ENCODE data around the gene OR7C2.
"Not testable (repeated sequence)": the region's sequence is repeated elsewhere in the genome, so short reads cannot be mapped to it uniquely, and the experiment has no call there.

The OR7C2 gene

GRCh38 chr19:14941189-14941588 lies at the start of gene OR7C2:
Gene OR7C2 (plus strand): TSS chr19:14941489. CDS start chr19:14941489, 0 bp downstream.
- DNase-seq: no peak

- no peak for DNase-seq
Measured at GRCh38 chr19:14901675-14902260, 39.5 kb upstream of the OR7C2 start.

- no peak for DNase-seq
Measured at GRCh38 chr19:14906711-14907110, 34.6 kb upstream of the OR7C2 start.

- no peak for DNase-seq
Measured at GRCh38 chr19:14915116-14915515, 26.2 kb upstream of the OR7C2 start.

- DNase-seq: no peak
Measured at GRCh38 chr19:14916848-14917247, 24.4 kb upstream of the OR7C2 start.

- no peak for DNase-seq
Measured at GRCh38 chr19:14933506-14933905, 7.8 kb upstream of the OR7C2 start.

GRCh38 chr19:14940266-14940665 lies 1.0 kb upstream of the OR7C2 start:
- no peak for DNase-seq

GRCh38 chr19:14943601-14944000 lies 2.3 kb downstream of the OR7C2 start:
- no peak for DNase-seq

GRCh38 chr19:14944456-14944855 lies 3.2 kb downstream of the OR7C2 start:
- no peak for DNase-seq

GRCh38 chr19:14949413-14949812 lies 8.1 kb downstream of the OR7C2 start:
- not testable (repeated sequence) for DNase-seq

GRCh38 chr19:14949876-14950275 lies 8.6 kb downstream of the OR7C2 start:
- DNase-seq: no peak

- DNase-seq: no peak
Measured at GRCh38 chr19:14950421-14950820, 9.1 kb downstream of the OR7C2 start.

- DNase-seq: no peak
Measured at GRCh38 chr19:14952767-14953166, 11.5 kb downstream of the OR7C2 start.

- no peak for DNase-seq
Measured at GRCh38 chr19:14954071-14954655, 12.9 kb downstream of the OR7C2 start.

GRCh38 chr19:14957464-14957863 lies 16.2 kb downstream of the OR7C2 start:
- no peak for DNase-seq

GRCh38 chr19:14959263-14959662 lies 18.0 kb downstream of the OR7C2 start:
- DNase-seq: no peak

GRCh38 chr19:14961956-14962685 lies 20.8 kb downstream of the OR7C2 start:
- DNase-seq: no peak

GRCh38 chr19:14968247-14968646 lies 27.0 kb downstream of the OR7C2 start:
- no peak for DNase-seq

GRCh38 chr19:14971474-14971873 lies 30.2 kb downstream of the OR7C2 start:
- no peak for DNase-seq

GRCh38 chr19:14972676-14973075 lies 31.4 kb downstream of the OR7C2 start:
- no peak for DNase-seq

- DNase-seq: no peak
Measured at GRCh38 chr19:14974488-14974887, 33.2 kb downstream of the OR7C2 start.

- DNase-seq: no peak
Measured at GRCh38 chr19:14977128-14977527, 35.8 kb downstream of the OR7C2 start.

GRCh38 chr19:14978161-14978776 lies 37.0 kb downstream of the OR7C2 start:
- peak; percentile 5 for DNase-seq
